ENCODE measurements around the gene UBE2I.

GRCh38 chr16:1312903-1313302 is 3.5 kb downstream of the UBE2I start:
- TF ChIP-seq EP300 (IDR thresholded peaks at IDR 0.05; ENCODE audit: low read depth) (no peak), POLR2A (IDR thresholded peaks at IDR 0.05) (no peak), POLR2AphosphoS5 (IDR thresholded peaks at IDR 0.05) (no peak), CTCF (IDR thresholded peaks at IDR 0.05) (no peak)

Measured in transverse colon (tissue), 4 donors.